HG02943 (cell line): ENCODE results near the gene HMBS.

Source experiments
- ATAC-seq: cut with Tn5 transposase; IDR thresholded peaks from one replicate; pipeline ENCODE4 v1.9.1; 2021; ENCODE audit warnings: mild to moderate bottlenecking, low read depth, moderate library complexity; ENCODE audit not compliant: unreplicated experiment

The HMBS gene

GRCh38 chr11:119067371-119068222 lies 17.1 kb upstream of the HMBS start, which contains the start of gene VPS11:
VPS11 (plus strand) TSS chr11:119067818; CDS start chr11:119067824, 6 bp downstream.
- ATAC-seq = peak; percentile 90

GRCh38 chr11:119077839-119078238 lies 6.8 kb upstream of the HMBS start:
- no peak for ATAC-seq

GRCh38 chr11:119078675-119079420 lies 5.8 kb upstream of the HMBS start:
- ATAC-seq = no peak

GRCh38 chr11:119081682-119082260 lies 2.9 kb upstream of the HMBS start:
- ATAC-seq = no peak

GRCh38 chr11:119085437-119085847 lies 761 bp downstream of the HMBS start:
- peak; percentile 8 for ATAC-seq

GRCh38 chr11:119087123-119087522 lies 2.4 kb downstream of the HMBS start:
- ATAC-seq = no peak

- ATAC-seq = no peak
Measured at GRCh38 chr11:119087747-119088241, 3.1 kb downstream of the HMBS start.

- ATAC-seq = no peak
Measured at GRCh38 chr11:119088406-119088805, 3.7 kb downstream of the HMBS start.

GRCh38 chr11:119089319-119089718 lies 4.6 kb downstream of the HMBS start:
- no peak for ATAC-seq

- no peak for ATAC-seq
Measured at GRCh38 chr11:119091178-119091577, 6.5 kb downstream of the HMBS start.

GRCh38 chr11:119091966-119092879 lies 7.5 kb downstream of the HMBS start:
- ATAC-seq = no peak

- no peak for ATAC-seq
Measured at GRCh38 chr11:119092880-119093842, 8.5 kb downstream of the HMBS start.

- ATAC-seq = no peak
Measured at GRCh38 chr11:119093942-119094815, 9.5 kb downstream of the HMBS start.

GRCh38 chr11:119094816-119095065 lies 10.1 kb downstream of the HMBS start:
- ATAC-seq = peak; percentile 24

- peak; percentile 86 for ATAC-seq
Measured at GRCh38 chr11:119095066-119095880, 10.6 kb downstream of the HMBS start.

GRCh38 chr11:119099711-119100110 lies 15.0 kb downstream of the HMBS start:
- ATAC-seq = no peak

GRCh38 chr11:119100246-119100970 lies 15.7 kb downstream of the HMBS start:
- no peak for ATAC-seq
